Gastrocnemius medialis (tissue), 4 donors: ENCODE results near the gene BIRC2. TPM values are rescaled to one million over a fixed set of nuclear protein-coding genes. Genes with fewer than 3 reads are reported as not detected.
"Not testable (repeated sequence)": the region's sequence is repeated elsewhere in the genome, so short reads cannot be mapped to it uniquely, and the experiment has no call there.

ENCODE experiments used
- ATAC-seq, 2 donors: fragments of 150-250 bp; one replicate each; pipeline ENCODE4 v1.9.1; 2016
- DNase-seq, 2 donors: peaks; one replicate each; pipeline ENCODE4 v3.0.0-alpha.2; 2019
- H3K27ac ChIP-seq, 4 donors: fragments of 200-600 bp; sonication (generic); 1 replicate in 1 of 4; 2 replicates in 3 of 4; pipeline ENCODE4 v1.5.1; 2016 to 2018; ENCODE audit warnings: mild to moderate bottlenecking in 2 of 4, moderate library complexity in 1 of 4
- H3K27me3 ChIP-seq, 3 donors: fragments of 200-600 bp; sonication (generic) in 2 of 3; 1 replicate in 1 of 3; 2 replicates in 2 of 3; pipeline versions ENCODE4 v1.5.1 to v1.6.0; 2016 to 2019; ENCODE audit warnings: mild to moderate bottlenecking in 1 of 3, moderate library complexity in 1 of 3
- H3K36me3 ChIP-seq, 2 donors: fragments of 200-600 bp; sonication (generic) in 1 of 2; one replicate each; pipeline ENCODE4 v1.5.1; 2017 to 2018
- H3K4me1 ChIP-seq, 2 donors: fragments of 200-600 bp; sonication (generic) in 1 of 2; one replicate each; pipeline ENCODE4 v1.5.1; 2016 to 2017; ENCODE audit warnings: mild to moderate bottlenecking in 2 of 2
- H3K4me3 ChIP-seq, 4 donors: fragments of 200-600 bp; sonication (generic) in 3 of 4; 1 replicate in 1 of 4; 2 replicates in 3 of 4; pipeline ENCODE4 v1.5.1; 2016 to 2019; ENCODE audit warnings: mild to moderate bottlenecking in 2 of 4
- H3K9me3 ChIP-seq, 3 donors: fragments of 200-600 bp; sonication (generic) in 2 of 3; 1 replicate in 1 of 3; 2 replicates in 2 of 3; pipeline ENCODE4 v1.5.1; 2016 to 2019
- CTCF ChIP-seq, 5 experiments: fragments of 450-650 bp in 3 of 5; fragments of 200-600 bp in 2 of 5; sonication (generic) in 2 of 5; IDR thresholded peaks in 4 of 5; conservative IDR thresholded peaks in 1 of 5; 1 replicate in 4 of 5; 2 replicates in 1 of 5; pipeline ENCODE4 v1.5.1; 2016 to 2019; ENCODE audit warnings: antibody characterized with exemption in 5 of 5, mild to moderate bottlenecking in 3 of 5, moderate library complexity in 3 of 5
- POLR2A ChIP-seq, 2 donors: fragments of 450-650 bp; IDR thresholded peaks; one replicate each; pipeline ENCODE4 v1.6.1; 2017; ENCODE audit warnings: antibody characterized with exemption in 2 of 2, mild to moderate bottlenecking in 2 of 2, moderate library complexity in 2 of 2
- in situ Hi-C, 4 donors: fragments of 200-750 bp; cut with MboI; loops; one replicate each; pipeline versions ENCODE4 v1.15.0 to v1.8.0; 2017; ENCODE audit warnings: low sequenced_read_pairs in 4 of 4
- intact Hi-C: fragments of 100-400 bp; cut with DNase I; formaldehyde crosslinking; loops from one replicate; pipeline ENCODE4 v1.15.1; 2023; ENCODE audit warnings: low total_unique reads
- total RNA-seq, 4 donors: library from RNA; depleted of rRNA; stranded (reverse); fragments of >200 nt; gene quantifications; one replicate each; pipeline versions ENCODE4 v1.1.0 to v1.2.3, GENCODE V29; 2016

The BIRC2 gene
- total RNA-seq, 4 donors from 2014 or later, result 30.7 to 60.3 (median 46.6) TPM

- in situ Hi-C loops, result no loop called here
- H3K27me3 ChIP-seq, result no peaks in the 10 kb centered on the region
- DNase-seq, result no peak
These were observed 8.5 kb upstream of the BIRC2 start for GRCh38 chr11:102338479-102339010.

GRCh38 chr11:102341311-102341710 is 5.7 kb upstream of the BIRC2 start:
- H3K4me1 ChIP-seq, result peaks cover 7 to 10% of the 10 kb centered on the region in 2 donors
- in situ Hi-C loops, result loop anchor here (5.0 to 10.0 kb wide), 3 partner anchors 57 to 156 kb away; no protein-coding TSS in a partner anchor
- not testable (repeated sequence) for ATAC-seq

More at GRCh38 chr11:102338479-102339010, 8.5 kb upstream of the BIRC2 start:
- no peak for TF ChIP-seq POLR2A (IDR thresholded peaks at IDR 0.05)
- no peak for TF ChIP-seq CTCF (IDR thresholded peaks at IDR 0.05 in 4 of 5, conservative IDR thresholded peaks at IDR 0.05 in 1 of 5)
- no peak overlapping the region for H3K27ac ChIP-seq
- intact Hi-C loops, result no loop called here
- H3K4me1 ChIP-seq, result peaks cover 0 to 2% of the 10 kb centered on the region in 2 donors
- ATAC-seq, result no peak
- H3K4me3 ChIP-seq, result no peak overlapping the region
- H3K9me3 ChIP-seq, result no peaks in the 10 kb centered on the region
- no peaks in the 10 kb centered on the region for H3K36me3 ChIP-seq

DNA sequence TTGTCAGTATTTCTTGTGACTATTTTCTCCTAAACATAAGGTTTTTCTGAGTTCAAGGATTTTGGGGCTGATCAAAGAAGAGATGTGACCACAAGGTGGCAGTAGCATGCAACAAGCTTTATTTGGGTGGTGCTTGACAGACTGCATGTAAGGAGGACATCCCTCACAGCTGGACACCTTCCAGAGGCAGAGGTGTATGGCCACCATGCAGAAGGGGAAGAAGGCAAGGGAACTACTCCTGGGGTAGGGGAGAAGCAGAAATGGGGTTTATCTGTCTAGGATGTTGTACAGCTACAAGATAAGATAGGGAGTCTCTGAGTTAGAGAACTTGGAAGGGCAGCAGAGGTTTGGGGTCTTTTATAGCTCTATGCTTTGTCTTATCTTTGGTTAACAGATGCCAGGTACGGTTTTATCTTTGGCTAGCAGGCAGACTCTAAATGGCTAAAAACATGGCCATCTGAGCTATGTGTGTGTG is 5.1 kb upstream of the BIRC2 start:
- DNase-seq (peak; percentile 65 to 66), ATAC-seq (peak; percentile 48 to 64)
- no peaks in the 10 kb centered on the region for H3K27me3 ChIP-seq
- no peaks in the 10 kb centered on the region for H3K36me3 ChIP-seq
- peaks cover 8 to 12% of the 10 kb centered on the region in 2 donors for H3K4me1 ChIP-seq
- no peaks in the 10 kb centered on the region for H3K9me3 ChIP-seq
- no peak overlapping the region for H3K4me3 ChIP-seq
- no peak for TF ChIP-seq POLR2A (IDR thresholded peaks at IDR 0.05)
- peak; percentile 49 to 79 (median 63) for TF ChIP-seq CTCF (IDR thresholded peaks at IDR 0.05 in 4 of 5, conservative IDR thresholded peaks at IDR 0.05 in 1 of 5)
- in situ Hi-C loops, result loop anchor here (5.0 to 10.0 kb wide), 3 partner anchors 57 to 155 kb away; no protein-coding TSS in a partner anchor
- intact Hi-C loops, result loop anchor here (1.0 kb wide), 1 partner anchor 153 kb away; no protein-coding TSS in a partner anchor
- H3K27ac ChIP-seq, result no peak overlapping the region

More at GRCh38 chr11:102341311-102341710, 5.7 kb upstream of the BIRC2 start:
- H3K36me3 ChIP-seq, H3K27ac ChIP-seq, H3K27me3 ChIP-seq, H3K4me3 ChIP-seq, H3K9me3 ChIP-seq, DNase-seq: not testable (repeated sequence)
- intact Hi-C loops, result loop anchor here (1.0 kb wide), 1 partner anchor 154 kb away; no protein-coding TSS in a partner anchor

DNA sequence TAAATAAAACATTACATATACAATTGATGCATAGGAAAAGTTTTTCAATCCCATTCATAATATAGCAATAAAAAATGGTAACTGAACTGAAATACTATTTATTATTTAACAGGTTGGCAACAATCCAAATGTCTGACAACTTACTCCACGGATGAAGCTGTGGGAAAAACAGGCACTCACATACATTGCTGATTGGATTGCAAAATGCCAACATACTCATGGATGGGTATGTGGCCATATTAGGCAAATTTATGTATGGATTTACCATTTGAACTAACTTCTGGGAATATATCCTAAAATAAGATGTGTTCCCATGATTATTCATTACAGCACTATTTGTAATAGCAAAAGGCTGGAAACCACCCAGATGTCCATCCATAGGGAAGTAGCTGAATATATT is 3.2 kb upstream of the BIRC2 start:
- Histone ChIP-seq H3K4me3 (no peak overlapping the region), H3K4me1 (peaks cover 17 to 22% of the 10 kb centered on the region in 2 donors), H3K36me3 (no peaks in the 10 kb centered on the region), H3K9me3 (no peaks in the 10 kb centered on the region), H3K27ac (no peak overlapping the region), H3K27me3 (no peaks in the 10 kb centered on the region)
- intact Hi-C loops, result no loop called here
- no peak for DNase-seq
- ATAC-seq, result no peak
- in situ Hi-C loops, result loop anchor here (5.0 to 10.0 kb wide), 3 partner anchors 59 to 153 kb away; no protein-coding TSS in a partner anchor
- TF ChIP-seq POLR2A (IDR thresholded peaks at IDR 0.05) (no peak), CTCF (IDR thresholded peaks at IDR 0.05 in 4 of 5, conservative IDR thresholded peaks at IDR 0.05 in 1 of 5) (no peak)

GRCh38 chr11:102345904-102346303 is 1.1 kb upstream of the BIRC2 start:
- ATAC-seq (no peak), DNase-seq (no peak)
- Histone ChIP-seq H3K4me1 (peaks cover 20 to 26% of the 10 kb centered on the region in 2 donors), H3K4me3 (peak overlapping the region; percentile 61 to 99 (median 90)), H3K27me3 (no peaks in the 10 kb centered on the region), H3K9me3 (no peaks in the 10 kb centered on the region), H3K27ac (peak overlapping the region; percentile 93 to 100 (median 98)), H3K36me3 (peaks cover 0 to 14% of the 10 kb centered on the region in 2 donors)
- in situ Hi-C loops (loop anchor here (10.0 kb wide), 2 partner anchors 61 to 149 kb away; no protein-coding TSS in a partner anchor), intact Hi-C loops (loop anchor here (2.0 kb wide), 3 partner anchors 57 to 235 kb away; partner anchors contain the start of genes TMEM123 and YAP1)
- TF ChIP-seq POLR2A (IDR thresholded peaks at IDR 0.05) (no peak), CTCF (IDR thresholded peaks at IDR 0.05 in 4 of 5, conservative IDR thresholded peaks at IDR 0.05 in 1 of 5) (no peak)
